BE2C (cell line): ENCODE data around the gene TSPOAP1.

Experiments used
- DNase-seq: peaks from one replicate; pipeline ENCODE4 v3.0.0-alpha.2; 2020
- H3K27me3 ChIP-seq: fragments of 250-450 bp; sonication (Bioruptor Pico); 2 replicates; pipeline ENCODE4 v1.5.1; 2020; ENCODE audit warnings: mild to moderate bottlenecking
- H3K36me3 ChIP-seq: fragments of 250-450 bp; sonication (Bioruptor Pico); 2 replicates; pipeline ENCODE4 v1.5.1; 2020; ENCODE audit warnings: mild to moderate bottlenecking
- H3K4me1 ChIP-seq: fragments of 250-450 bp; sonication (Bioruptor Pico); 2 replicates; pipeline ENCODE4 v1.5.1; 2020
- H3K4me3 ChIP-seq: 2 replicates; pipeline ENCODE4 v1.5.1; 2011; ENCODE audit warnings: low read depth, low read length
- H3K9me3 ChIP-seq: fragments of 250-450 bp; sonication (Bioruptor Pico); 2 replicates; pipeline ENCODE4 v1.5.1; 2020
- CTCF ChIP-seq: IDR thresholded peaks from 2 replicates; pipeline ENCODE4 v1.5.1; 2012; ENCODE audit warnings: mild to moderate bottlenecking, low read depth, low read length

The TSPOAP1 gene

GRCh38 chr17:58283674-58284612, 44.7 kb downstream of the TSPOAP1 start:
- no peak for DNase-seq
- Histone ChIP-seq H3K36me3 (no peaks in the 10 kb centered on the region), H3K27me3 (peaks cover 22% of the 10 kb centered on the region), H3K9me3 (no peaks in the 10 kb centered on the region), H3K4me3 (no peak overlapping the region), H3K4me1 (no peaks in the 10 kb centered on the region)
- no peak for TF ChIP-seq CTCF

DNA sequence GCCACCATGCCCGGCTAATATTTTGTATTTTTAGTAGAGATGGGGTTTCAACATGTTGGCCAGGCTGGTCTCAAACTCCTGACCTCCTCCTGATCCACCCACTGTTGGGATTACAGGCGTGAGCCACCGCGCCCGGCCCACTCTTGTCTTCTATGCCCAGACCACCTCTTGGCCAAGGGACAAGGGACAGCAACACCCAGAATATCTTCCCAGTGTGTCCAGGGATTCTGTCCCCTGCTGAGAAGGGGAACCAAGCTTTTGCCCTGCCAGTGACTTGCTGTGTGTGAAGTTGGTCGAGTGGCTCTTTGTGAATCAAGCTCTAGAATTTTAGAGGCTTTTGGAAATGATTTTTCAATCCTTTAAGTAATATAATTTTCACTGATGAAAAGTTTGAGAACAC, 46.2 kb downstream of the TSPOAP1 start:
- no peaks in the 10 kb centered on the region for H3K9me3 ChIP-seq
- DNase-seq: no peak
- H3K4me3 ChIP-seq: no peak overlapping the region
- peaks cover 21% of the 10 kb centered on the region for H3K27me3 ChIP-seq
- TF ChIP-seq CTCF: no peak
- H3K36me3 ChIP-seq: no peaks in the 10 kb centered on the region
- H3K4me1 ChIP-seq: no peaks in the 10 kb centered on the region

DNA sequence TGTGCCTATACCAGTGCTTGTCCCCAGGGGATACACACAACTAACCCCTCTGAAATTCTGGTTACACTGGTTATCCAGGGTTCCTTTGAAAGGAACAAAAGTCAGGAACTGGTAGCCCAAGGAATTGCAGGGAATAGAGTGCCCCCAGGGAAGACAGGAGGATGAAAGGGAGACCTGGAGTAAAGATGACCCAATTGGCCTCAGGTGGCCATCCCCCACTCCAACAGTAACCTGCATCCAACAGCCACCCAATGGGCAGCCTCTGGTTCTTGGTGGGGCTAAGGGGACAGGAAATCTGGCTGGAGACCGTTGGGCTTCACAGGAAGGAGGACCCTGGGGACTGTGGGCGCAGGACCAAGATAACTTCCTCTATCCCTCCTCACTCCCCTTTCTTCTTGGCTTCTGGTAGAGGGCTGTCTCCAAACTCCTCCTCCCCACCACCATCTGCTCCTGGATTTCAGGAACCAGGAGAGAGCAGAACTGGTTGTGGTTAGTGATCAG, 47.0 kb downstream of the TSPOAP1 start:
- no peak overlapping the region for H3K4me3 ChIP-seq
- peaks cover 17% of the 10 kb centered on the region for H3K27me3 ChIP-seq
- no peak for TF ChIP-seq CTCF
- H3K9me3 ChIP-seq: no peaks in the 10 kb centered on the region
- H3K4me1 ChIP-seq: no peaks in the 10 kb centered on the region
- H3K36me3 ChIP-seq: no peaks in the 10 kb centered on the region
- DNase-seq: no peak

DNA sequence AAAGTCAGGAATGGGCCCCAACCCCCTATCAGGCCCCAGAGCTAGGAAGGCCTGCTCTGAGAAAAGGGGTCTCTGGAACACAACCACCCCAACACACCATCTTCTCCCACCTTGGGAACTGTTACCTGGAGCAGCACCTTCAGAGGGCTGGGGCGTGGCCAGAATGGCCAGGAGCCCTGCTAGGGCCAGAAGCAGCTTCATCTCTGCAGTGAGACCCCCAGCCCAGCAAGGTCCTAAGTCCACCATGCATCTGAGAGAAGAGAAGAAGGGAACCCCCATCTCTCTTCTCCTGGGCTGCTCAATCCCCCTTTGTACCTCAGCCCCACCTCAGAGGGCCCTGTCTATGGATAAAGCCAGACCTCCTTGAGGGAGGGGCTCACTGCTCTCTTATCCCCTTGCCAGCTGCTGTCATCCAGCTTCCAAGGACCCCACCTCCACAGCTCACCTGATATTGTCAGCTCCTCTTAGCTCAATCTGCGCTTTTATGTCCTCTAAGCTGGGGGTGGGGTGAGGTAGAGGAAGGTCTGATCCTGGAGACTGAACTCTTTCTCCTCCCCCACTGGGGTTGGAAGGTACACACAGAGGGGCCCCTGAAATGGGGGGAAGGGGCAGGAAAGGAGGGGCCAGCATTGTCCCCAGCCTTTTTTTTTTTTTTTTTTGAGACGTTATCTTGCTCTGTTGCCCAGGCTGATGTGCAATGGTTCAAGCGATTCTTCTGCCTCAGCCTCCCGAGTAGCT, 47.9 kb downstream of the TSPOAP1 start, which contains the start of gene MPO:
TSS of gene MPO (minus strand) at position 456 of the 738 bp plus-strand sequence. CDS start at position 279, 177 bp downstream.
- H3K9me3 ChIP-seq: no peaks in the 10 kb centered on the region
- H3K4me1 ChIP-seq: no peaks in the 10 kb centered on the region
- H3K27me3 ChIP-seq: peaks cover 17% of the 10 kb centered on the region
- DNase-seq: no peak
- no peaks in the 10 kb centered on the region for H3K36me3 ChIP-seq
- no peak for TF ChIP-seq CTCF
- H3K4me3 ChIP-seq: no peak within 1 kb of the TSS

DNA sequence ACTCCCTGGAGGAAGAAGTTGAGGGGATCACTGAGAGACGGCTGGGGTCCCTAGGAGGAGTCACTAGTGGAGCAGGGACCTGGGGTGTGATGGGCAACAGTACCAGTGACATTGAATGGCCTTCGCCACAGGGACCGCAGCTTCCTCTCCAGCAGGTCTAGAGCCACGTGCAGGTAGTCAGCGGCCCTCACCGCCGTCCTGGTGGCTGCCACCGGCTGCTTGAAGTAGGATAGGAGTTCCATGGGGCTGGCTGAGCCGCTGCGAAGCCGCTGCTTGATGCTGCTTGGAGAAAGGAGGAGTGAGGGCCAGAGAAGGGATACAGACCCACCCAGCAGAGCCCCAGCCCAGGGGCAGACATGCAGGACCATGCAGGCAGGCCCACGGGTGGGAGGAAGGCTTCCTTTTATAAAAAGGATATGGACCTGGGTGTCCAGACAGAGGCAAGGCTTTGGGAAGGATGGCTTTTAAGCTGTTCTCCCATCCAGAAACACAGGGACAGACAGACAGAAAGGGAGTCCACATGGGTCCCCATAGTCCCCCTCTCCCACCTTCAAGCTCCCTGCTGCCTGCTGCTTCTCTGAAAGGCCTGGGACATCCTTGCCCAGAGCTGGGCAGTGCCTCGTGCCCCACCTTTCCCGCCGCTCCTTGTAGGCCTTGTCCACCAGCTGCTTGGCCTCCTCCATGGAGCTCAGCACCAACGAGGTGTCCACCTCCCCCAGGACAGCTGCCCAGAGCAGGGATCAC, 48.7 kb downstream of the TSPOAP1 start:
- H3K36me3 ChIP-seq: no peaks in the 10 kb centered on the region
- no peak for DNase-seq
- H3K27me3 ChIP-seq: peaks cover 17% of the 10 kb centered on the region
- TF ChIP-seq CTCF: no peak
- no peaks in the 10 kb centered on the region for H3K4me1 ChIP-seq
- no peaks in the 10 kb centered on the region for H3K9me3 ChIP-seq
- H3K4me3 ChIP-seq: no peak overlapping the region
